ENCODE results near the gene FFAR2.

- no peak for TF ChIP-seq CTCF (IDR thresholded peaks at IDR 0.05 in 8 of 11, conservative IDR thresholded peaks at IDR 0.05 in 3 of 11)
- no peak for TF ChIP-seq POLR2A (IDR thresholded peaks at IDR 0.05)
- TF ChIP-seq POLR2AphosphoS5 (IDR thresholded peaks at IDR 0.05): no peak
Measured at GRCh38 chr19:35474104-35474503, 26.0 kb downstream of the FFAR2 start.

All from spleen (tissue), 7 donors.